Activated T-cell treated with anti-CD3 and anti-CD28 coated beads, Interleukin-2, amount 50 U/mL, for 4 hours (primary cell): Measurements from ENCODE around the gene SERINC5. TPM values are rescaled to one million over a fixed set of nuclear protein-coding genes. Genes with fewer than 3 reads are reported as not detected.

Experiments used
- ATAC-seq, 2 donors: fragments of 200-7000 bp; cut with Tn5 transposase; one replicate each; pipeline ENCODE4 v1.10.0; 2021
- DNase-seq: peaks from one replicate; pipeline ENCODE4 v3.0.0-alpha.2; 2020
- H3K27me3 Mint-ChIP-seq: one replicate; pipeline ENCODE4 v1.8.0; 2021; ENCODE audit warnings: low read depth, mixed read lengths
- H3K36me3 Mint-ChIP-seq: one replicate; pipeline ENCODE4 v1.8.0; 2022; ENCODE audit warnings: mixed read lengths; ENCODE audit not compliant: insufficient read depth
- H3K4me1 Mint-ChIP-seq: one replicate; pipeline ENCODE4 v1.8.0; 2021; ENCODE audit warnings: low read depth, mixed read lengths
- H3K4me3 Mint-ChIP-seq: one replicate; pipeline ENCODE4 v1.8.0; 2021; ENCODE audit warnings: mild to moderate bottlenecking, moderate library complexity, mixed read lengths
- H3K9me3 Mint-ChIP-seq: one replicate; pipeline ENCODE4 v1.8.0; 2021; ENCODE audit warnings: mixed read lengths
- total RNA-seq, 3 donors: library from RNA; stranded (reverse); gene quantifications; one replicate each; pipeline ENCODE4 v1.2.1, GENCODE V29; 2021

Gene SERINC5
- total RNA-seq, 3 donors from 2014 or later, result 18.0 to 21.5 (median 21.1) TPM

DNA sequence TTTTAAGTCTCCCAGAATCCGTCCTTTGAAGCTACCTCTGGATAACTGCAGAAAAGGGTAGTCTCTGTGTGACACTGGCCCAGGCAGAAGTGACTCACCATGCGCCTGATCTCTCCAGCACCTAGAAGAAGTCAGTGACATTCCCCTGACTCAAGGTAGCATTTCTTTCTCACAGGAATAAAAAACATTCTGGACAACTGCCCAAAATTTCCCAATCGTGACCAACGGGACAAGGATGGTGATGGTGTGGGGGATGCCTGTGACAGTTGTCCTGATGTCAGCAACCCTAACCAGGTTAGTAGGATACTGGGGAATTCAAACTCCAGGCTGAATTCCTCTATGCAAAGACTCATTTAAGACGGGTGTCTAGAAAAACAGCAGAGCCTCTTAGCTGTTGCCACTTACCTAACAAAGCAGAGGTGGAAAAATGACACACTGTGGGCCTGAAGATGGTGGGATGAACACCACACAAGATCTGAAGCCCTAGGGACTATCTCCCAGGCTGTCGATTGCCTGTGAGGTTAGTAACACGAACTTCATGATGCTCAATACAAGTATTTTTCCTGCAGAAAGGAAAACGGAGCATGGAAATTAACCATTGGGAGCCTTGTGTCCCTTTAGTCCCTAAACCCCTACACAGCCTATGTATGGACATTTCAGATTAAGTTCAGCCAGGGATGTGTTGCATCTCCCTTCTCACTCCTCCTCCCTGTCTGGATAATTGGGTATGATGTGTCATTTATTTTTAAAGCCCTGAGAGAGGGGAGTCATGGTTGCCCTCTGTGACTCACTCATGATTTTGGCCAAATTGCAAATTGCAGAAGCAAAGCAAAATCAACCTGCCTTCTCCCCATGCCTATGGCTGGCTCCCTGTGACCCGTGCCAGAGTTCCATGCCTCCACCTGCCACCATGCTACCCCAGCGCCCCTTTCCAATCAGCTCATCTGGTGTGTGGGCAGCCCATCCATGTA, 183.5 kb downstream of the SERINC5 start:
- Mint-ChIP-seq H3K4me3 (no peak overlapping the region), H3K36me3 (peaks cover 9% of the 10 kb centered on the region), H3K4me1 (no peaks in the 10 kb centered on the region), H3K9me3 (no peaks in the 10 kb centered on the region), H3K27me3 (no peaks in the 10 kb centered on the region)
- ATAC-seq (no peak), DNase-seq (no peak)

DNA sequence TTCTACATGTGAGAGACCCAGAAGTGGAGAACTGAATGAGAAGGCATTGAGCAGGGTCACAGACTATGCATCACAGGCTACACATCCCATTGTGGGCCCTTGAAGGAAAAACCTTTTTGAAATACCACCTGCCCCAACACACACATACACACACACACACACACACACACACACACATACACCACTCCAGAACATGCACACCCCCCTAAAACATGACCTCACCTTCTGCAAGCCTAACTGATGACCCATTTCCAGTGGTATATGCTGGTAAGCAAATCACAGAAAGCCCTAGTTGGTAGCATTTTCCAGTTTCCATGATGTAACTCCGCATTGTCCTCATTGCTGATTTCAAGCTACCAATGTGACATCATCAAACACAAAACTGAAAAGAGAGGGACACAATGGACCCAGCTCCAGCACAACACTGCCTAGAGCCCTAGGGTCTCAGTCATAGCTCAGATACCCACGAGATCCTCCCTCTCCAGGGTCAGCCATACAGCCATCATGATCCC, 184.3 kb downstream of the SERINC5 start:
- Mint-ChIP-seq H3K4me1 (no peaks in the 10 kb centered on the region), H3K9me3 (no peaks in the 10 kb centered on the region), H3K4me3 (no peak overlapping the region), H3K27me3 (no peaks in the 10 kb centered on the region), H3K36me3 (peaks cover 11% of the 10 kb centered on the region)
- ATAC-seq (no peak), DNase-seq (no peak)

DNA sequence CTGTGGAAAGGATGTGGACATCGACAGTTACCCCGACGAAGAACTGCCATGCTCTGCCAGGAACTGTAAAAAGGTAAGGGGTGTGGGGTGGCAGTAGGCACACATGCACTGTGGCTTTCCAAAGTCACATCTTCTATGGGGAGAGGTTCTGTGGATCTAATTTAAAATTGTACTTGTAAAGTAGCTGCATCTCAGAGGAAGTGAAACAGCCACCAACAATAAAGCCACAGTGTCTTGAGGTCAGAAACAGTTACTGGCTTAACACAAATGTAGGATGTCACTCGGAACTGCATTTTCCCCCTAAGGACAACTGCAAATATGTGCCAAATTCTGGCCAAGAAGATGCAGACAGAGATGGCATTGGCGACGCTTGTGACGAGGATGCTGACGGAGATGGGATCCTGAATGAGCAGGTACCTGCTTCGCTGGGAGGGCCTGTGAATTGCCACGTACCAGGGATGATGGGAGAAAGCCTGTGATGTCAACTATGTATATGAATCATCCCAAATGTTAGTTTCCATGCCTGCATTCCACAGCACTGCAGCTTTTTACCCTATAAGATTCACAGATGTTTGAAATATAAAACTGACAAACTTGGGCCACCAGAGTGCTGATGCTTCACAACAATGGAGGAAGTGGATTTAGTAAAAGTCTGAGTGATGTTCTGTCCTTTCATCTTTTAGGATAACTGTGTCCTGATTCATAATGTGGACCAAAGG, 185.4 kb downstream of the SERINC5 start:
- no peaks in the 10 kb centered on the region for H3K27me3 Mint-ChIP-seq
- H3K9me3 Mint-ChIP-seq, result no peaks in the 10 kb centered on the region
- no peak for DNase-seq
- ATAC-seq, result no peak
- H3K36me3 Mint-ChIP-seq, result peaks cover 13% of the 10 kb centered on the region
- no peak overlapping the region for H3K4me3 Mint-ChIP-seq
- H3K4me1 Mint-ChIP-seq, result no peaks in the 10 kb centered on the region

DNA sequence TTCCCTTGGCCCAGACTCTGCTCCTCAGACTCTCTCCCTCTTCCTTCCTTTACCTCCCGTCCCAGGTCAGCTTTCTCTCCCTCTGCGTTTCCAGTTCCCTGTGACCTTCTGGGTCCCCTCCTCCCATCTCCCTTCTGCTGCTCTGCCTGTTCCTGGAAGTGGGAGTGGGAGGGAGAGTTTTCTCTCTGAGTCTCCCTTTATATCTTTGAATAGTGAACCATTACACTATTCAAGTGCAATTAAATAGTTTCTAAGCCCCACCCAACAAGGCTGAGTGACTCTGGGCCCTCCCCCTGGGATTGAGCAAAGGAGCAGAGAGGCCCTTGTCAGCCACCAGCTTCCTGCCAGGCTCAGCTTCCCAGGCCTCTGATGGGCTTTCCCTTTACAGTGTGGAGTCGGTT, 185.9 kb downstream of the SERINC5 start:
- H3K27me3 Mint-ChIP-seq, result no peaks in the 10 kb centered on the region
- no peaks in the 10 kb centered on the region for H3K4me1 Mint-ChIP-seq
- no peaks in the 10 kb centered on the region for H3K9me3 Mint-ChIP-seq
- ATAC-seq (no peak), DNase-seq (no peak)
- H3K36me3 Mint-ChIP-seq, result peaks cover 13% of the 10 kb centered on the region
- no peak overlapping the region for H3K4me3 Mint-ChIP-seq

DNA sequence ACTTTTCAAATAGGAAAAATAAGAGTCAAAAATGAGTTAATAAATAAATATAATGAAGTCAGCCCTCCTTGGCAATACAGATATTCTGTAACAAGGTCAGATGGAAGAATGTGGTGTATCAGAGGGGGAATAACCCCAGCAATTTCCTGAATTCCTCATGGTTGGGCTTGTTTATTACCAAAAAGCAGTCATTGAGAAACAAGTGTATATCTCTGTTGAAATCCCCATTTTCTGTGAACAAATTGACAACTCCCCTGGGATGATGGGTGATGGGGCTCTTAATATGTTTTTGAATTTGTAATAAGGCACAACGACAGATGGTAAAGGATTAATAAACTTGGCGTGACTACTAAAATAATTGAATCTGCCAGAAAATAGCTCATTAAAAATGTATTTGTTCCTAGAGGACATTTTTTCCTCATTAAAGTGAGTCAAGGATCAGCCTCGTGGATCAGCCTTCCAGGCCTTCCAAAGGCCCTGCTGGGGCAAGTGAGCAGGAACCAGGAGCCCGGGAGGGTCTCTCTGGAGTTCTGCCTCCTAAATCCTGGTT, 186.5 kb downstream of the SERINC5 start:
- DNase-seq, result no peak
- Mint-ChIP-seq H3K4me1 (no peaks in the 10 kb centered on the region), H3K4me3 (no peak overlapping the region), H3K9me3 (no peaks in the 10 kb centered on the region), H3K27me3 (no peaks in the 10 kb centered on the region), H3K36me3 (peaks cover 18% of the 10 kb centered on the region)
- no peak for ATAC-seq

DNA sequence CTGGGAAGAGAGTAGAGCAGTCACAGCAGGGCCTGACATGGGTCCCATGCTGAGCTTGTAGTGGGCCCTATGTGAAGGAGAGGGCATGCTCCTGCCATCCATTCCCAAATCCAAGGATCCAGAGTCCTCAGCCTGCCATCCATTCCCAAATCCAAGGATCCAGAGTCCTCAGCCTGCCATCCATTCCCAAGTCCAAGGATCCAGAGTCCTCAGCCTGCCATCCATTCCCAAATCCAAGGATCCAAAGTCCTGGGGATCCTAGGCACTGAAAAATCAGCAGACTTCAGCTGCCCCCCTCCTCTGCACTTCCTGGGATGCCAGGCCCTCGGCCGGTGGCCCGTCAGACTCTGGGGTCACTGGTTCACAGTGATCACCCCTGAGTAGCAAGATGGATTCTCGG, 187.1 kb downstream of the SERINC5 start:
- DNase-seq (no peak), ATAC-seq (no peak)
- Mint-ChIP-seq H3K4me1 (no peaks in the 10 kb centered on the region), H3K36me3 (peaks cover 18% of the 10 kb centered on the region), H3K4me3 (no peak overlapping the region), H3K9me3 (no peaks in the 10 kb centered on the region), H3K27me3 (no peaks in the 10 kb centered on the region)

DNA sequence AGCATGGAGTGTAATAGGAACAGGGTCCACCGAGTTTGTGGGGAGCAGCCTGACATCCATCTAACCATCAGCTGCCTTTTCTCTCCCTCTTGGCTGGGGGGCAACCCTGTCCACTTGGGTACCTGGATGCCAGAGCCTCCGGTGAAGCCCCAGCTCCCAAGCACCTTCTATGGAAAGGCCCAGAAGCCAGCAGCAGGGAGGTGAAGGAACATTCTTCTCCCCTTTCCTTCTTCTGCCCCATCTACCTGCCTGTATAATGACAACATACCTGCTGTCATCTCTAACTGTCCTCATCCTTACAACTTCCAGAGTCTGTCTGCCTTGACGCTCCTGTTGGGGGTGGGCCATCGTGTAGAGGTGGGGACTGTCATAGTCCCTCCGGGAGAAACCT, 187.6 kb downstream of the SERINC5 start:
- no peaks in the 10 kb centered on the region for H3K27me3 Mint-ChIP-seq
- DNase-seq, result no peak
- H3K36me3 Mint-ChIP-seq, result peaks cover 22% of the 10 kb centered on the region
- no peaks in the 10 kb centered on the region for H3K4me1 Mint-ChIP-seq
- ATAC-seq, result no peak
- H3K9me3 Mint-ChIP-seq, result no peaks in the 10 kb centered on the region
- no peak overlapping the region for H3K4me3 Mint-ChIP-seq

DNA sequence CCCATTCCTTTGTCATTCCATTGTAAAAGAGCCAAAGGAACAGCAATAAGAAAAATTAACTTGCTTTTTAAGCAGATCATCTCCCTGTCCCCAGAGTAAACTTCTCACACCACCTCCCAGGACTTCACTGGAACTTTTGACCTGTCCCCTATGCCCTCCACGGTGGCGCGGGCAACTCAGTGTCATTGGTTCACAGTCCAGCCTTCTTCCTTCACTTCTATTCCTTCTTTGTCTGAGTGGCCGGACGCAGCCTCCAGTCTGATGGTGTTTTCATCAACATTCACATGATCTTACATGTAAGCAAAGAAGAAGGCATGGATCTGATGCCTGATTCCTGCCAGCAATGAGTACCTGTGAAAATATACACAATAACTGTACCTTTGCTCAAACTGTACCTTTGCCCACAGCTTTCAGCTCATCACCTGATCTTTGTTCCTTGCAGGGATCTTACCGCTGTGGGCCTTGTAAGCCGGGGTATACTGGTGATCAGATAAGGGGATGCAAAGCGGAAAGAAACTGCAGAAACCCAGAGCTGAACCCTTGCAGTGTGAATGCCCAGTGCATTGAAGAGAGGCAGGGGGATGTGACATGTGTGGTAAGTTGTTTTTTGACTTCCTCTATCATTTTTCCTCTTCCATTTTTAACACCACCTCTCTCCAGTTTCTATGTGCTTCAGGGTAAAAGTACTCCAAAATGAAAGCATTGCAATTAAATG, 188.2 kb downstream of the SERINC5 start:
- Mint-ChIP-seq H3K36me3 (peaks cover 22% of the 10 kb centered on the region), H3K4me1 (no peaks in the 10 kb centered on the region), H3K9me3 (no peaks in the 10 kb centered on the region), H3K4me3 (no peak overlapping the region), H3K27me3 (no peaks in the 10 kb centered on the region)
- ATAC-seq, result no peak
- no peak for DNase-seq

DNA sequence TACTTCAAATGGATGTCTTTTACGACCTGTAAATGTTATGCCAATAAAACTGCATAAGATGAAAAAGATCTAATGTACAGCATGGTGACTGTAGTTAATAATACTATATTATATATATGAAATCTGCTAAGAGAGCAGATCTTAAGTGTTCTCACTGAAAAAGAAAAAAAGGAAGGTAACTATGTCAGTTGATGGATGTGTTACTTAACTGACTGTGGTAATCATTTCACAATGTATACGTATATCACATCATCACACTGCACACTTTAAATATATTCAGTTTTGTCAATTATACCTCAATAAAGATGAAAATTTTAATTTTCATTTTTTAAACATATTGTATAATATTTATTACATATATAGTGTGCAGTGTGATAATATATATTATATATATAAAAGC, 188.8 kb downstream of the SERINC5 start:
- DNase-seq, result no peak
- Mint-ChIP-seq H3K9me3 (no peaks in the 10 kb centered on the region), H3K36me3 (peaks cover 22% of the 10 kb centered on the region), H3K27me3 (no peaks in the 10 kb centered on the region), H3K4me3 (no peak overlapping the region), H3K4me1 (no peaks in the 10 kb centered on the region)
- ATAC-seq, result no peak

DNA sequence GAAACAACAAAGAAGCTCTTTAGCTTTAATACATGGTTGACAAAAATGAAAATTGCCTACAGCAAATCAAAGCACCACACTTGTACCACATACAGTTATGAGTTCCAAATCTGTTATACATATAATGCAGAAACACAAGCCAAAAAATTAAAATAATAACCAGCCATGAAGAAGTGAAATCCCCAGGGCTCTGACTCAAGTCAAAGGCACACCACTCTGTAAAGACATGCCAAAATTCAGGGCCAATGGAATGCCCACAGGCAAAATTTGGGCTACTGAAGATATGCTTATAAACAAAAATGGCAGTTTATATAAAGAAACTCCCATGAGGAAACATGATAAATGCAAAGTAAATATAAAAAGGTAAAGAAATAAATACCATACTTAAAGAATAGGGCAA, 191.7 kb downstream of the SERINC5 start:
- no peak for ATAC-seq
- no peak overlapping the region for H3K4me3 Mint-ChIP-seq
- H3K36me3 Mint-ChIP-seq, result peaks cover 16% of the 10 kb centered on the region
- H3K4me1 Mint-ChIP-seq, result peaks cover 8% of the 10 kb centered on the region
- no peaks in the 10 kb centered on the region for H3K9me3 Mint-ChIP-seq
- H3K27me3 Mint-ChIP-seq, result no peaks in the 10 kb centered on the region
- DNase-seq, result no peak

Other genes with a start within 250 kb of the SERINC5 start
- 1 to 10 TPM in 1 of 3 donors, under 1 TPM in 2; 0.27 to 1.3 (median 0.66) TPM for gene THBS4, start 220.7 kb downstream of the SERINC5 start, total RNA-seq
- not detected for gene SPZ1, start 64.0 kb upstream of the SERINC5 start, total RNA-seq
- 1 to 10 TPM; 4.0 to 5.1 (median 4.9) TPM for gene ZFYVE16, start 152.0 kb upstream of the SERINC5 start, total RNA-seq
- gene FAM151B, start 232.1 kb upstream of the SERINC5 start, total RNA-seq, result under 1 TPM; 0.40 to 0.54 (median 0.45) TPM